SKM-1 treated with dmso at 0.1 percent for 144 hours (cell line): ENCODE measurements around the gene PBX3.
A peak's percentile ranks its signal among the peaks of the same experiment; 100 is the strongest.

ENCODE experiments used
- DNase-seq: peaks from one replicate; lab custom pipeline; 2025; ENCODE audit not compliant: unreplicated experiment; lab: John Stamatoyannopoulos, UW

PBX3 gene

GRCh38 chr9:125748446-125749099, 1.4 kb downstream of the PBX3 start:
- no peak for DNase-seq

- DNase-seq, result no peak
Observed at GRCh38 chr9:125749287-125749935, 2.2 kb downstream of the PBX3 start.

- DNase-seq, result no peak
Observed at GRCh38 chr9:125749951-125750626, 2.9 kb downstream of the PBX3 start.

GRCh38 chr9:125750627-125751011, 3.4 kb downstream of the PBX3 start:
- no peak for DNase-seq

- DNase-seq, result no peak
Observed at GRCh38 chr9:125752070-125752628, 5.0 kb downstream of the PBX3 start.

GRCh38 chr9:125754096-125754495, 6.9 kb downstream of the PBX3 start:
- DNase-seq, result no peak

- no peak for DNase-seq
Observed at GRCh38 chr9:125755340-125755739, 8.2 kb downstream of the PBX3 start.

- no peak for DNase-seq
Observed at GRCh38 chr9:125756518-125756917, 9.3 kb downstream of the PBX3 start.

GRCh38 chr9:125757834-125758233, 10.7 kb downstream of the PBX3 start:
- DNase-seq, result no peak

- peak; percentile 91 for DNase-seq
Observed at GRCh38 chr9:125758986-125759763, 12.0 kb downstream of the PBX3 start.

GRCh38 chr9:125759764-125760129, 12.6 kb downstream of the PBX3 start:
- DNase-seq, result no peak

- DNase-seq, result no peak
Observed at GRCh38 chr9:125760537-125760936, 13.4 kb downstream of the PBX3 start.

- DNase-seq, result no peak
Observed at GRCh38 chr9:125761676-125762450, 14.7 kb downstream of the PBX3 start.

- no peak for DNase-seq
Observed at GRCh38 chr9:125763394-125763801, 16.2 kb downstream of the PBX3 start.

- no peak for DNase-seq
Observed at GRCh38 chr9:125764198-125764597, 17.0 kb downstream of the PBX3 start.

GRCh38 chr9:125766468-125767221, 19.5 kb downstream of the PBX3 start:
- DNase-seq, result no peak

- no peak for DNase-seq
Observed at GRCh38 chr9:125767349-125767748, 20.2 kb downstream of the PBX3 start.

- DNase-seq, result no peak
Observed at GRCh38 chr9:125768803-125769202, 21.6 kb downstream of the PBX3 start.

- no peak for DNase-seq
Observed at GRCh38 chr9:125771037-125771436, 23.9 kb downstream of the PBX3 start.

GRCh38 chr9:125772740-125773139, 25.6 kb downstream of the PBX3 start:
- DNase-seq, result no peak
